Testis (tissue), 2 donors: ENCODE data around the gene PTPRN2.

ENCODE experiments used
- POLR2A ChIP-seq: fragments of 450-650 bp; IDR thresholded peaks from one replicate; pipeline ENCODE4 v1.6.1; 2017; ENCODE audit warnings: antibody characterized with exemption, mild to moderate bottlenecking, moderate library complexity
- TF ChIP-seq, protein P1 (sequence below), 3 experiments: fragments of 450-650 bp in 2 of 3; fragments of 200-600 bp in 1 of 3; sonication (generic) in 1 of 3; IDR thresholded peaks; one replicate each; pipeline ENCODE4 v1.5.1; 2016 to 2019; ENCODE audit warnings: antibody characterized with exemption in 3 of 3, mild to moderate bottlenecking in 2 of 3, moderate library complexity in 1 of 3

DNA sequence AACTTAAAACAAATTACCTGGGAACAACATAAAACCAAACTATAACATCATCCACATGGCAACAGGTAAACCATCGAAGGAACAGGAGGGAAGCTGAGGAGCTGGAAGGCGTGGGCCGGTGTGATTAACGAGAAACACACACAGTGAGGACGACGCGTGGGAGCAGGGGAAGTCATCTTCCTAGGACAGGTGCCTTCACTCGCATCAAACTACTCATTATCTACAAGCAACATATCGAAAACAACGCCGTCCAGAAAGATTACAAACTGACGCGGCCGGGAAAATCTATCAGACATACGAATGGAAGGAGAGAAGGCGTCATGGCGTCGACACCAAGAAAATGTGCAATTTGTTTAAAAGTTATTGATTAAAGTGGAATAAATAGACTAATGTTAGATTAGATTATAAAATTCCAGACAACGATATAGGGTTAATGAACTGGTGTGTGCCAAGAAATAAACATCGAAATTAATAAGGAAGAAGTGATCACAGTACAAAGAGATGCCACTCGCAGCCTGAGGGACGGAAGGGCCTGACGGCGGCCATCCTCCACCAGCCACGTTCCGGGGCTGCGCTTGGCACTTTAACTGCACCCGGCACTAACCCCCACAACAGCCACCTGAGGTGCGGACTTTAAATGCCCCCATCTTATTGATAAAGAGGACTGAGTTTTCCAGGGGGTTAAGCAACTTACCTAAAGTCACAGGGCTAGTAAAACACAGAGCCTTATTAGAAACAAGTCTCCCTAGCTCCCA lies 669.1 kb downstream of the PTPRN2 start:
- TF ChIP-seq, protein P1, sequence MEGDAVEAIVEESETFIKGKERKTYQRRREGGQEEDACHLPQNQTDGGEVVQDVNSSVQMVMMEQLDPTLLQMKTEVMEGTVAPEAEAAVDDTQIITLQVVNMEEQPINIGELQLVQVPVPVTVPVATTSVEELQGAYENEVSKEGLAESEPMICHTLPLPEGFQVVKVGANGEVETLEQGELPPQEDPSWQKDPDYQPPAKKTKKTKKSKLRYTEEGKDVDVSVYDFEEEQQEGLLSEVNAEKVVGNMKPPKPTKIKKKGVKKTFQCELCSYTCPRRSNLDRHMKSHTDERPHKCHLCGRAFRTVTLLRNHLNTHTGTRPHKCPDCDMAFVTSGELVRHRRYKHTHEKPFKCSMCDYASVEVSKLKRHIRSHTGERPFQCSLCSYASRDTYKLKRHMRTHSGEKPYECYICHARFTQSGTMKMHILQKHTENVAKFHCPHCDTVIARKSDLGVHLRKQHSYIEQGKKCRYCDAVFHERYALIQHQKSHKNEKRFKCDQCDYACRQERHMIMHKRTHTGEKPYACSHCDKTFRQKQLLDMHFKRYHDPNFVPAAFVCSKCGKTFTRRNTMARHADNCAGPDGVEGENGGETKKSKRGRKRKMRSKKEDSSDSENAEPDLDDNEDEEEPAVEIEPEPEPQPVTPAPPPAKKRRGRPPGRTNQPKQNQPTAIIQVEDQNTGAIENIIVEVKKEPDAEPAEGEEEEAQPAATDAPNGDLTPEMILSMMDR (IDR thresholded peaks at IDR 0.05) = no peak
- no peak for TF ChIP-seq POLR2A
